ENCODE measurements around the gene OXCT1.
A peak's percentile ranks its signal among the peaks of the same experiment; 100 is the strongest.
"Not testable (repeated sequence)": the region's sequence is repeated elsewhere in the genome, so short reads cannot be mapped to it uniquely, and the experiment has no call there.

Gene OXCT1

GRCh38 chr5:41874512-41875060 is 4.4 kb upstream of the OXCT1 start:
- DNase-seq (ENCODE audit: low read depth, low spot score) = no peak

- no peak for DNase-seq (ENCODE audit: low read depth, low spot score)
Measured at GRCh38 chr5:41871852-41872251, 1.6 kb upstream of the OXCT1 start.

GRCh38 chr5:41870627-41871048 is 413 bp upstream of the OXCT1 start:
- no peak for DNase-seq (ENCODE audit: low read depth, low spot score)

GRCh38 chr5:41869151-41869723 is 988 bp downstream of the OXCT1 start:
- no peak for DNase-seq (ENCODE audit: low read depth, low spot score)

GRCh38 chr5:41863871-41864486 is 6.2 kb downstream of the OXCT1 start:
- DNase-seq (ENCODE audit: low read depth, low spot score) = no peak

- DNase-seq (ENCODE audit: low read depth, low spot score) = no peak
Measured at GRCh38 chr5:41858890-41859289, 11.3 kb downstream of the OXCT1 start.

- DNase-seq (ENCODE audit: low read depth, low spot score) = no peak
Measured at GRCh38 chr5:41857989-41858388, 12.2 kb downstream of the OXCT1 start.

- no peak for DNase-seq (ENCODE audit: low read depth, low spot score)
Measured at GRCh38 chr5:41856644-41857491, 13.4 kb downstream of the OXCT1 start.

GRCh38 chr5:41852293-41852692 is 17.9 kb downstream of the OXCT1 start:
- no peak for DNase-seq (ENCODE audit: low read depth, low spot score)

GRCh38 chr5:41851116-41851515 is 19.1 kb downstream of the OXCT1 start:
- DNase-seq (ENCODE audit: low read depth, low spot score) = no peak

- no peak for DNase-seq (ENCODE audit: low read depth, low spot score)
Measured at GRCh38 chr5:41848983-41849382, 21.2 kb downstream of the OXCT1 start.

- not testable (repeated sequence) for DNase-seq (ENCODE audit: low read depth, low spot score)
Measured at GRCh38 chr5:41845751-41846150, 24.5 kb downstream of the OXCT1 start.

GRCh38 chr5:41844502-41844901 is 25.7 kb downstream of the OXCT1 start:
- no peak for DNase-seq (ENCODE audit: low read depth, low spot score)

GRCh38 chr5:41843456-41844370 is 26.5 kb downstream of the OXCT1 start:
- DNase-seq (ENCODE audit: low read depth, low spot score) = peak; percentile 31

GRCh38 chr5:41842777-41843176 is 27.4 kb downstream of the OXCT1 start:
- DNase-seq (ENCODE audit: low read depth, low spot score) = no peak

- DNase-seq (ENCODE audit: low read depth, low spot score) = no peak
Measured at GRCh38 chr5:41841325-41841724, 28.9 kb downstream of the OXCT1 start.

GRCh38 chr5:41840251-41840650 is 30.0 kb downstream of the OXCT1 start:
- no peak for DNase-seq (ENCODE audit: low read depth, low spot score)

- no peak for DNase-seq (ENCODE audit: low read depth, low spot score)
Measured at GRCh38 chr5:41837793-41838192, 32.4 kb downstream of the OXCT1 start.

GRCh38 chr5:41835645-41836044 is 34.6 kb downstream of the OXCT1 start:
- DNase-seq (ENCODE audit: low read depth, low spot score) = peak; percentile 78

GRCh38 chr5:41834506-41834905 is 35.7 kb downstream of the OXCT1 start:
- DNase-seq (ENCODE audit: low read depth, low spot score) = no peak

- no peak for DNase-seq (ENCODE audit: low read depth, low spot score)
Measured at GRCh38 chr5:41832430-41832829, 37.8 kb downstream of the OXCT1 start.
